HG03460 (cell line): ENCODE data around the gene ST6GALNAC3.
"Not testable (repeated sequence)": the region's sequence is repeated elsewhere in the genome, so short reads cannot be mapped to it uniquely, and the experiment has no call there.

Source experiments
- ATAC-seq: cut with Tn5 transposase; IDR thresholded peaks from one replicate; pipeline ENCODE4 v1.9.1; 2021; ENCODE audit not compliant: unreplicated experiment

Gene ST6GALNAC3

GRCh38 chr1:76105372-76105771 lies 30.8 kb downstream of the ST6GALNAC3 start:
- ATAC-seq: no peak

GRCh38 chr1:76106251-76106650 lies 31.7 kb downstream of the ST6GALNAC3 start:
- no peak for ATAC-seq

- ATAC-seq: no peak
Observed at GRCh38 chr1:76106719-76107235, 32.2 kb downstream of the ST6GALNAC3 start.

- ATAC-seq: no peak
Observed at GRCh38 chr1:76109404-76109803, 34.9 kb downstream of the ST6GALNAC3 start.

- ATAC-seq: no peak
Observed at GRCh38 chr1:76109901-76110560, 35.5 kb downstream of the ST6GALNAC3 start.

GRCh38 chr1:76110666-76111065 lies 36.1 kb downstream of the ST6GALNAC3 start:
- no peak for ATAC-seq

- not testable (repeated sequence) for ATAC-seq
Observed at GRCh38 chr1:76112321-76112720, 37.8 kb downstream of the ST6GALNAC3 start.

GRCh38 chr1:76113446-76113845 lies 38.9 kb downstream of the ST6GALNAC3 start:
- no peak for ATAC-seq

GRCh38 chr1:76115171-76115570 lies 40.6 kb downstream of the ST6GALNAC3 start:
- ATAC-seq: no peak

GRCh38 chr1:76121850-76122249 lies 47.3 kb downstream of the ST6GALNAC3 start:
- ATAC-seq: no peak

GRCh38 chr1:76122271-76122670 lies 47.7 kb downstream of the ST6GALNAC3 start:
- ATAC-seq: no peak

- ATAC-seq: not testable (repeated sequence)
Observed at GRCh38 chr1:76123411-76124064, 49.0 kb downstream of the ST6GALNAC3 start.

GRCh38 chr1:76124196-76124595 lies 49.6 kb downstream of the ST6GALNAC3 start:
- no peak for ATAC-seq

- no peak for ATAC-seq
Observed at GRCh38 chr1:76125473-76126219, 51.1 kb downstream of the ST6GALNAC3 start.

- no peak for ATAC-seq
Observed at GRCh38 chr1:76128096-76128495, 53.5 kb downstream of the ST6GALNAC3 start.

GRCh38 chr1:76129731-76130130 lies 55.2 kb downstream of the ST6GALNAC3 start:
- no peak for ATAC-seq

- ATAC-seq: no peak
Observed at GRCh38 chr1:76130992-76131391, 56.4 kb downstream of the ST6GALNAC3 start.

- no peak for ATAC-seq
Observed at GRCh38 chr1:76133977-76134376, 59.4 kb downstream of the ST6GALNAC3 start.

GRCh38 chr1:76135835-76136234 lies 61.3 kb downstream of the ST6GALNAC3 start:
- no peak for ATAC-seq

GRCh38 chr1:76136894-76137293 lies 62.3 kb downstream of the ST6GALNAC3 start:
- no peak for ATAC-seq

- no peak for ATAC-seq
Observed at GRCh38 chr1:76137746-76138145, 63.2 kb downstream of the ST6GALNAC3 start.

- no peak for ATAC-seq
Observed at GRCh38 chr1:76138217-76138616, 63.7 kb downstream of the ST6GALNAC3 start.
